Measurements from ENCODE around the gene TMEM117.

TMEM117 gene

DNA sequence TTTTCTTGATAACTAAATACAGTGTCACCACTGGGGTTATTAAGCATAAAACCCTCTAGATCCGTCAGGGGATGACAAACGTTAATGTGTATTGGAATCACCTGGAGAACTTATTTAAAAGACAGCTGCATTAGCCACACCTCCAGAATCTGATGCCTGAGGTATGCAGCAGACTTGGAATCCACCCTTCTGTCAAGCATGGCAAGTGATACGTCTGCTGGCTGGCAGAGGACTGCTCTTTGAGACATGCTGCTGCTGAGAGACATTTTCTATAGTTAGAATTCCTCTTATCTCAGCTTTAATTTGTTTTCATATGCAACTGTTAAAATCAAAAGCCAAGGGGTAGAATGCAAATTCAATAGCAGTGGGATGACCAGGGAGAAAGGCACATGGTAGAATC, 544.0 kb downstream of the TMEM117 start:
- no peak for DNase-seq (ENCODE audit: low spot score)

GRCh38 chr12:44380861-44381260, 545.0 kb downstream of the TMEM117 start:
- DNase-seq (ENCODE audit: low spot score), result no peak

DNA sequence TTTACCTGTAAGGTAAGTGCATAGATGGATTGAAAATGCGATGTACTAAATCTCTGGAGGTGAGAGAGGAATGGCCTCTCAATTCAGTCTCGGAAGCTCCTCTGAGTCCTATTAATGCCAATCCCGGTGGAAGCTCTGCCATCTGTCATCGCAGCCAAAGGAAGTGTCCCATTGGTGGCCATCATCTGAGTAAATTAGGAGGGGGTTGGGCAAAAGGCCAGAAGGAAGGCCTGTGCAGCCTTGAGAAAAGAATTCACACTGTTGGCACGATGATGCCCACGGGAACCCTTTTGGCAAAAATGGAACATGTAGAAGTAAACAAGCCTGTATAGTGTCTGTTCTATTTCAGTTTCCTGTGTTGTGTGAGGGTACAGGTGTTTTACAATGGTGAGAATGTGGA, 545.5 kb downstream of the TMEM117 start:
- no peak for DNase-seq (ENCODE audit: low spot score)

GRCh38 chr12:44384136-44384535, 548.3 kb downstream of the TMEM117 start:
- DNase-seq (ENCODE audit: low spot score), result no peak

DNA sequence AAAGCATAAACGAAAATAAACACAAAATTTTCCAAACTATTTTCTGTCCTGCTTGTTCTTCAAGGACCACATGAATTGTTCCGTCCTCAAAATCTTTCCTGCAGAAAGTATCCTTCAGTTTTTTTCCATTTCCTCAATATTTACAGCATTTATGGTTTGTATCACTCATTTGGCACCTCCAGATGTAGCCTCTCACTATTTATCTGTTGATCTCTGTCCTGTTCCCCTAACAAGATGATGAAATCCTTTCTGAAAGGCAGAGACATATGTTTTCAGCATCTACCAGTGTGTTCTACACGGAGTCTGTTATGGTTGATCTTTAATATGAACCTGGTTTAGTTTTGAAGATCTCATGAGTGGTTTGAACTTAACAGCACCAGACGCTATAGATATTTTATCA, 550.1 kb downstream of the TMEM117 start:
- DNase-seq (ENCODE audit: low spot score), result no peak

- DNase-seq (ENCODE audit: low spot score), result no peak
Measured at GRCh38 chr12:44387581-44387980, 551.7 kb downstream of the TMEM117 start.

GRCh38 chr12:44389038-44389437, 553.2 kb downstream of the TMEM117 start:
- no peak for DNase-seq (ENCODE audit: low spot score)

DNA sequence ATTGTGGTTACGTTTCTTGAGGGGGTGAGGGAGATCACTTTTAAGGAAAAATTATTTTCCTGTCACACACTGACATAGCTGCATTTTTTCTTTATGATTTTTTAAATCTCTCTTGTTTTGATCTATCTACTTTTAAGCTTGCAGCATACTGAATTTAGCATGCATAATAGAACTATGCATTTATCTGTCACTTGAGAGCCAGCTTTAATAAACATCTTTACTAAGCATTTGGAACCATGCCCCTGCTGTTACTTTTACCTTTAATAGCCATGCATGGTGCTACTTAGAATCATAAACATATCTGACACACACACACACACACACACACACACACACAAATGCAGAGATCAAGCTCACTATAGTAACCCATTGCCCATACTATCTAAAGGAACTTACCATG, 554.0 kb downstream of the TMEM117 start:
- no peak for DNase-seq (ENCODE audit: low spot score)

DNA sequence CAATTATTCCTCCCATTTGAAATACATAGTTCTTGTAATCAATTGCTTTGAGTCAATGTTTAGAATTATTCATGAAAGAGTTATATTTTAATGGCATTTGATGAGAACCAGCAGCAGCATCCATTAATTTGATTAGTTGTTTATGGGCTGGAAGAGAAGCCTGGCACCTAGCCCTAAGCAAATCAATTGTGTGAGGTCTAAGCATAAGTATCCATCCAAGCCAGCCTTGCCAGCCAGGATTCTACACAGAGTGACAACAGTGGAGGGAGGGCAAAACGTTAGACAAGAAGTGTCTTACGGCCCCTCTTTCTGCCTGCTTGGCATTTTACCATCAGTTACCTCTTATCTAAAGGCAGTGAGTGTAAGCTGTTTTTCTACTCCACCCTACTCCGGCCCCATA, 561.8 kb downstream of the TMEM117 start:
- DNase-seq (ENCODE audit: low spot score), result no peak

DNA sequence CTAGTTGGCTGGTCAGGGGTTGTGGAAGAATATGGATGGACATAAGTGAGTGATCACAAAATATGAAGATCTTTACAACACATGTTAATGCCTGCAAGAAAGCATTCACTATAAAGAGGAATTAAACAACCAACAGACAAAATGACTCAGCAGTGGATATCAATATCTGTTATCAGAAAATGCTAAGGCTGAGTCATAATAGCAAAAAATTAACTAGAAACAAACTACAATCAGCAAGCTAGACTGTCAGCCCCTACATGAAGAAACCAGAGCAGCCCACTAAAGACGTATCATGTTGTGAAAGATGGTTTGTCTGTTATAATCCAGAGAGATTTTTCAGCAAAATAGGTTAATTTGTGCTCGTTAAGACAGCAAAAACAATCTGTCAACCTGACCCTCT, 567.3 kb downstream of the TMEM117 start:
- DNase-seq (ENCODE audit: low spot score), result no peak

- no peak for DNase-seq (ENCODE audit: low spot score)
Measured at GRCh38 chr12:44405297-44405696, 569.4 kb downstream of the TMEM117 start.

DNA sequence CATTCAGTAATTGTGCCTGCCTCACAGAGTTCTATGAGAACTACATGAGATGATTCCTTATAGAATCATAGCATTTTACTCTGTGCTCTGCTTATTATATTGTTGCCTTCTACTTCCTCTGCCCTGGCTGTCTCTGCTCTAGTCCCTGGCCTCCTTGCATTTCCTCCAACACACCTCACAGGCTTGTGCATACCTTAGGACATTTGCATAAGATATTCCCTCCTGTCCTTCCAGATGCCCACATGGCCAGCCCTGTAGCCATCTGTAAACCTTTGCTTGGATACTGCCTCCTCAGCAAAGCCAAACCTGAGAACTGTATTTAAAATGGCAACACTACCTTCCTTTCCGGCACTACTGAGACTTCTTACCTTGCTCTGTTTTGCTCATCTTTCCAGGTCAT, 586.7 kb downstream of the TMEM117 start:
- no peak for DNase-seq (ENCODE audit: low spot score)

- DNase-seq (ENCODE audit: low spot score), result no peak
Measured at GRCh38 chr12:44428825-44429224, 592.9 kb downstream of the TMEM117 start.

DNA sequence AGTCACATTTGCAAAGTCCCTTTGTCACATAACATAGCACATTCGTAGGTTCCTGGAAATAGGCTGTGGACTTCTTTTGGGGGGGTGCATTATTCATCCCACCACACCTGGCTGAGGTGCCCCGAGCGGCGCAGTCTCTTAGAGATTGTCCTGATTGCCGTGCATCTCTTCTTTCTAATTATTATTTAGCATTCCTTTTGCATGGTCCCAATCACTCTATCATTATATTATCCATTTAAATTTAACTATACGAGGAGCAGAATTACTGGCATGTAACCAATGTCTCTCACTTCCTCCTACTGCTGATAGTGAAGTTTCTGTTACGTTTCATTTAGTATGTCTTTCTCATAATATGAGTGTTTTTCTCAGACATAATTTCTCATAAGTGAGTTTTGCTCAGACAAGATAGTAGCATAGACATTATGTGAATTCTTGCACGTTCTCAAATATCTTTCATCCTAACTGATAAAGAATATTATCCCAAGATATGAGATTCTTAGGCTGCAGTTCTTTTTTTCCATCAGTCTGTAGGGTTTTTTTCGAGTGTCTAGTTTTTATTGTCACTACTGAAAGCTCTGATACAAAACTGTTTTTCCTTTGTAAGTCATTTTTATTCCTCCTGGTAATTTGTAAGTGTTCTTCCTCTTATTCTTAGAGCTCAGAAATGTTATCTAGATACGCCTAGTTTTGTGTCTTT, 595.9 kb downstream of the TMEM117 start:
- DNase-seq (ENCODE audit: low spot score), result no peak

GRCh38 chr12:44433659-44434058, 597.8 kb downstream of the TMEM117 start:
- DNase-seq (ENCODE audit: low spot score), result no peak

DNA sequence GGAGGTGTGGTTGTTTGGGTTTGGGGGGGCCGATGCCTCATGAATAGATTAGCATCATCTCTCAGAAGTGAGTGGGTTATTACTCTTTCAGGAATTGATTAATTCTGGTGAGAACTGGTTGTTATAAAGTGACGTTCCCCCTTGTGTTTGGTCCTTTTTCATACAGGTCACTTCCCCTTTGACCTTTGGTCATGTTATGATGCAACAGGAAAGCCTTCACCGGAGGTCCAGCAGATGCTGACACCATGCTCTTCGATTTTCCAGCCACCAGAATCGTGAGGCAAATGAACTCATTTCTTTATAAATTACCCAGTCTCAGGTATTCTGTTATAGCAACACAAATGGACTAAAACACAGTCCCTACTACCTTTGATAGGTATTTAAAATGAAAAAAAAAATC, 600.9 kb downstream of the TMEM117 start:
- no peak for DNase-seq (ENCODE audit: low spot score)

All from NAMALWA (cell line).